Fibroblast of lung (primary cell): ENCODE data around the gene FEZ2.

Experiments used
- CTCF ChIP-seq, 2 donors: IDR thresholded peaks in 1 of 2; conservative IDR thresholded peaks in 1 of 2; 1 replicate in 1 of 2; 2 replicates in 1 of 2; pipeline ENCODE4 v1.5.1; 2011 to 2012; ENCODE audit warnings: low read length in 2 of 2, control low read depth in 1 of 2, inconsistent platforms in 1 of 2, low read depth in 1 of 2, mild to moderate bottlenecking in 1 of 2
- EZH2 ChIP-seq: IDR thresholded peaks from 2 replicates; pipeline ENCODE4 v1.5.1; 2012; ENCODE audit warnings: low read length, control low read depth, mild to moderate bottlenecking; ENCODE audit errors: missing control alignments

- no peak for TF ChIP-seq CTCF (conservative IDR thresholded peaks at IDR 0.05 in 1 of 2, IDR thresholded peaks at IDR 0.05 in 1 of 2; ENCODE audit: low read depth in 1 of 2, low read length in 2 of 2)
- no peak for TF ChIP-seq EZH2
Observed at GRCh38 chr2:36550006-36550405, 48.0 kb downstream of the FEZ2 start.
